DOHH2 (cell line): ENCODE measurements around the gene GPR153.

Experiments
- H3F3A ChIP-seq: fragments of 200-600 bp; sonication (generic), shearing (Covaris generic); 2 replicates; pipeline ENCODE4 v1.6.0; 2016; ENCODE audit warnings: antibody characterized with exemption, mild to moderate bottlenecking; ENCODE audit not compliant: control insufficient read depth, insufficient read depth
- H3K27ac ChIP-seq: fragments of 200-600 bp; sonication (generic); 2 replicates; pipeline ENCODE4 v1.5.1; 2014; ENCODE audit warnings: low read depth, mild to moderate bottlenecking, low read length, moderate library complexity
- H3K27me3 ChIP-seq: fragments of 200-600 bp; sonication (generic); 2 replicates; pipeline ENCODE4 v1.6.1; 2014; ENCODE audit warnings: mild to moderate bottlenecking, low read length, mixed read lengths; ENCODE audit not compliant: control insufficient read depth
- H3K36me3 ChIP-seq: fragments of 200-600 bp; sonication (generic); 2 replicates; pipeline ENCODE4 v1.6.1; 2014; ENCODE audit warnings: mild to moderate bottlenecking, low read length, moderate library complexity, mixed read lengths; ENCODE audit not compliant: control insufficient read depth
- H3K4me1 ChIP-seq: fragments of 200-600 bp; sonication (generic); 2 replicates; pipeline ENCODE4 v1.6.1; 2014; ENCODE audit warnings: mild to moderate bottlenecking, low read length, mixed read lengths; ENCODE audit not compliant: control insufficient read depth
- H3K4me2 ChIP-seq: fragments of 200-600 bp; sonication (generic); 2 replicates; pipeline ENCODE4 v1.6.0; 2014; ENCODE audit warnings: mild to moderate bottlenecking, low read length, moderate library complexity
- H3K4me3 ChIP-seq: fragments of 200-600 bp; sonication (generic); 2 replicates; pipeline ENCODE4 v1.5.1; 2014; ENCODE audit warnings: mild to moderate bottlenecking, low read length, mixed read lengths
- H3K79me2 ChIP-seq: fragments of 200-600 bp; sonication (generic); 2 replicates; pipeline ENCODE4 v1.6.1; 2014; ENCODE audit warnings: mild to moderate bottlenecking, low read length, mixed read lengths; ENCODE audit not compliant: control insufficient read depth
- H3K9me2 ChIP-seq: fragments of 200-600 bp; sonication (generic); replicated peaks from 2 replicates; pipeline ENCODE4 v1.6.1; 2014; ENCODE audit warnings: mild to moderate bottlenecking, low read length, mixed read lengths; ENCODE audit not compliant: control insufficient read depth
- H3K9me3 ChIP-seq: fragments of 200-600 bp; sonication (generic); 2 replicates; pipeline ENCODE4 v1.6.1; 2014; ENCODE audit warnings: antibody characterized with exemption, low read length, mixed read lengths; ENCODE audit not compliant: control insufficient read depth, insufficient read depth
- H4K20me1 ChIP-seq: fragments of 200-600 bp; sonication (generic); 2 replicates; pipeline ENCODE4 v1.6.0; 2014; ENCODE audit warnings: low read depth, mild to moderate bottlenecking, antibody characterized with exemption, low read length, moderate library complexity; ENCODE audit not compliant: control insufficient read depth, insufficient read depth
- EZH2phosphoT487 ChIP-seq: fragments of 200-600 bp; sonication (generic); IDR thresholded peaks from 2 replicates; pipeline ENCODE4 v1.6.1; 2017; ENCODE audit warnings: borderline replicate concordance, mild to moderate bottlenecking, antibody characterized with exemption, low read length, moderate library complexity, mixed read lengths
- TF ChIP-seq, protein P1 (sequence below): fragments of 200-600 bp; sonication (generic); IDR thresholded peaks from one replicate; pipeline ENCODE4 v1.5.1; 2014; ENCODE audit warnings: antibody characterized with exemption, mild to moderate bottlenecking, low read depth, low read length; ENCODE audit not compliant: poor library complexity, severe bottlenecking

The GPR153 gene

DNA sequence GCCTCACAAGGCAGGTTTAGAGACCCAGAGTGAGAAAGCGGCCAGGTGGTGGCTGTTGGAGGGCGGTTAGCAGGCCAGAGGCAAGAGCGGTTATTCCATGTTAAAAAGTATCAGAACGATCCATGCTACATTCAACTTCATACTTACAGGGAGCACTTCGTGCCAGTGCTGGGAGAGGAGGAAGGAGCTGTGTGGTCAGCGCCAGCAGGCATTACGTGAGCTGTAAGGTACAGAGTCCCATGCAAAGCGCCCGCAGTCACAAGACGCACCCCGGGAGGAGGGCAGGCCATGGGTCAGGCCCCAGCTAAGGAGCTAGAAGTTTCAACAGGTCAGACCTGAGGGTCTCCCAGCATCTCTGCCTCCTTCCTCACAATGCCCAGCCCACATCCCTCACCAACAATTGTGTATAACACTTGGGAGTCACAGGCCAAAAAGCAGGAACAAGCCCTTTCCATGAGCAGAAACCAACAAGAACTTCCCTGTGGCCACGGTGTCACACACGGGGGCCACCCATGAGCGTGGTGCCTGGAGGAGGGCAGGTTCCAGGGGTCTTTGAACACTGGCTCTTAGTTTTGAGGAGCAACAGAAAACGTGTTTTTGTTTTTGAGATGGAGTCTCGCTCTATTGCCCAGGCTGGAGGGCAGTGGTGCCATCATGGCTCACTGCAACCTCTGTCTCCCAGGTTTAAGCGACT is 21.8 kb upstream of the GPR153 start:
- TF ChIP-seq EZH2phosphoT487, result no peak
- TF ChIP-seq, protein P1, sequence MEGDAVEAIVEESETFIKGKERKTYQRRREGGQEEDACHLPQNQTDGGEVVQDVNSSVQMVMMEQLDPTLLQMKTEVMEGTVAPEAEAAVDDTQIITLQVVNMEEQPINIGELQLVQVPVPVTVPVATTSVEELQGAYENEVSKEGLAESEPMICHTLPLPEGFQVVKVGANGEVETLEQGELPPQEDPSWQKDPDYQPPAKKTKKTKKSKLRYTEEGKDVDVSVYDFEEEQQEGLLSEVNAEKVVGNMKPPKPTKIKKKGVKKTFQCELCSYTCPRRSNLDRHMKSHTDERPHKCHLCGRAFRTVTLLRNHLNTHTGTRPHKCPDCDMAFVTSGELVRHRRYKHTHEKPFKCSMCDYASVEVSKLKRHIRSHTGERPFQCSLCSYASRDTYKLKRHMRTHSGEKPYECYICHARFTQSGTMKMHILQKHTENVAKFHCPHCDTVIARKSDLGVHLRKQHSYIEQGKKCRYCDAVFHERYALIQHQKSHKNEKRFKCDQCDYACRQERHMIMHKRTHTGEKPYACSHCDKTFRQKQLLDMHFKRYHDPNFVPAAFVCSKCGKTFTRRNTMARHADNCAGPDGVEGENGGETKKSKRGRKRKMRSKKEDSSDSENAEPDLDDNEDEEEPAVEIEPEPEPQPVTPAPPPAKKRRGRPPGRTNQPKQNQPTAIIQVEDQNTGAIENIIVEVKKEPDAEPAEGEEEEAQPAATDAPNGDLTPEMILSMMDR, result no peak
- Histone ChIP-seq H3K4me1 (no peaks in the 10 kb centered on the region), H3F3A (no peaks in the 10 kb centered on the region), H3K27ac (no peak overlapping the region), H3K9me3 (no peaks in the 10 kb centered on the region), H3K9me2 (no peaks in the 10 kb centered on the region), H3K79me2 (no peaks in the 10 kb centered on the region), H3K4me3 (no peak overlapping the region), H3K27me3 (no peaks in the 10 kb centered on the region), H3K4me2 (no peak overlapping the region), H3K36me3 (no peaks in the 10 kb centered on the region), H4K20me1 (no peaks in the 10 kb centered on the region)

DNA sequence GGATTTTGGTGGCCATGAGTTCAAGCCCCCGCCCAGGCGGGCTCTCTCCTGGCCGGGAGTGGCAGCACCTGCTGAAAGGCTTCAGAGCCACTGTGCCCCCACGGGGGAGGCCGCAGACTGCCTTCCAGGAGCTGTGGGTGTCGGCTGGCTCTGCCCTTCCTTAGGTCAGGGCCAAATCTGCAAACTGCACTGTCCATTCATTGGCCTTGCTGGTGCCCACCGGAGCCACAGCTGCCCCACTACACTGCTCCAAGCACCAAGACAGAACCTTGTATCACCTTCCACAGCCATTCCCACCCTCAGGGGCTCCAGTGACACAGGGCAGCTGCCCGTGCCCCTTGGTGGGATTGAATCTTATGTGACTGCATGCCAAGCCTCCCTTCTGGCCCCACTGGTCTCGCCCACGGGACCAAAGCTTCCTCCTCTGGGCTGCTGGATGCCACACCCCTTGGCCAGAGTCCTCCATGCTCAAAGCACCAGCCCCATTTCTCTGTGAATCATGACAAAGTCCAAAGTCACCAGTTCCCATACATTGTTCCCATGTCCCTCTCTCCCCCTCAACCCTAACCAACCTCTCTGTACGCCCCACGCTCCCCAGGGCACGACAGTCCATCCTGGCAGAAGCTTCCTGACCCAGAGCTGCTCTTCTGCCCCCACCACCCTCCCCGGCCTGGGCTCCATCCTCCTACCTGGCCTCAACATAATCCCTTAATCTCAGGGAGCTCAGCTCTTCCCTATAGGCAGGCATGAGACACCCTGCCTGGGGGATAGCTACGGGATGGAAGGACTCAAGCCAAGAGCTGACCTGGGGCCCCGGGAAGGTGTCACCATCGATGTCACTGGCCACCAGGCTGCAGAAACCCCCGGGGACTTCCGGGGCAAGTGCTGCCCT is 20.9 kb upstream of the GPR153 start:
- Histone ChIP-seq H3K27me3 (no peaks in the 10 kb centered on the region), H3K4me1 (no peaks in the 10 kb centered on the region), H3K36me3 (no peaks in the 10 kb centered on the region), H3K4me2 (no peak overlapping the region), H4K20me1 (no peaks in the 10 kb centered on the region), H3F3A (no peaks in the 10 kb centered on the region), H3K27ac (no peak overlapping the region), H3K79me2 (no peaks in the 10 kb centered on the region), H3K4me3 (no peak overlapping the region), H3K9me2 (no peaks in the 10 kb centered on the region), H3K9me3 (no peaks in the 10 kb centered on the region)
- TF ChIP-seq EZH2phosphoT487, result no peak
- TF ChIP-seq, protein P1, result no peak

DNA sequence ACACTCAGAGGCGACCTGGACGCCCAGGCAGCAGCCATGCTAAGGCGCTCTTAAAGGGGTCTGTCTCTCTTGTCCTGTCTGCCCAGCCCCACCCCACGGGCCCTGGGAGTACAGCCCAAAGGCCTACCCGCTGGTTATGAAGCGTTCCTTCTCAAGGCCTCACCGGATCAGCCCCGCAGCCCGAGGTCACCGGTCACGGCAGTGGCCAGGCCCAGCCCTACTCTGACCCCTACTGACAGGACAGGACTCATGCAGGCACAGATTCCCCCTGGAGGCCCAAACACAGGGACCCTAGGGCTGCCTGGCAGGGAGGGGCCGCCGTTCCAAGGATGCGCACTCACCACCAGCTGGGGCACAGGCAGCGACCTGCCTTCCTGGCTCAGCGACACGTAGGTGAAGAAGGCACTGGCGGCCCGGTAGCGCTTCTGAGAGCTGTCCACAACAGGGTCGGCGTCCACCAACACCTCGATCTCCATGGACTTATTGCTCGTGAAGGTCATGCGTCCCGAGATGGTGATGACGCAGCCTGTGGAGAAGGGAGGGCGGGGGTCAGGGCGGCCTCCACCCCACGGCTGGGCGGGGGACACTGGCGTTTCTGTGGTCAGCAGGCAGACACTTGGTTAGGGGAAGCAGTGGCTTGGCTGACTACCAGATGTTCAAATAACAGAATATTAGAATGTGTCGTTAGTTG is 20.0 kb upstream of the GPR153 start:
- no peaks in the 10 kb centered on the region for H3K4me1 ChIP-seq
- H3K36me3 ChIP-seq, result no peaks in the 10 kb centered on the region
- no peaks in the 10 kb centered on the region for H3F3A ChIP-seq

More for the DNA sequence above, 20.0 kb upstream of the GPR153 start:
- Histone ChIP-seq H3K4me3 (no peak overlapping the region), H3K4me2 (no peak overlapping the region), H3K27ac (no peak overlapping the region), H3K79me2 (no peaks in the 10 kb centered on the region), H3K27me3 (no peaks in the 10 kb centered on the region), H3K9me2 (no peaks in the 10 kb centered on the region), H4K20me1 (no peaks in the 10 kb centered on the region), H3K9me3 (no peaks in the 10 kb centered on the region)
- TF ChIP-seq EZH2phosphoT487, result no peak
- TF ChIP-seq, protein P1, result no peak
